PC-9 (cell line): ENCODE measurements around the gene BOLA1. TPM values are rescaled to one million over a fixed set of nuclear protein-coding genes. Genes with fewer than 3 reads are reported as not detected.
A peak's percentile ranks its signal among the peaks of the same experiment; 100 is the strongest.

ENCODE experiments used
- BruUV-seq: library from RNA; stranded (reverse); fragments of 400-500 nt; replicated peaks from 2 replicates; lab custom pipeline; 2021; lab: Mats Ljungman, UMichigan
- CTCF ChIA-PET: fragments of 300-600 bp; sonication (Branson Sonifier 250); formaldehyde crosslinking; loops from one replicate; lab custom pipeline; 2022; ENCODE audit warnings: antibody characterized with exemption; lab: Charles Lee
- POLR2A ChIA-PET: fragments of 300-600 bp; sonication (Branson Sonifier 250); formaldehyde crosslinking; loops from one replicate; lab custom pipeline; 2022; ENCODE audit warnings: antibody characterized with exemption; ENCODE audit not compliant: unreplicated experiment; lab: Charles Lee
- DNase-seq, 2 experiments: peaks; one replicate each; pipeline versions ENCODE4 v3.0.0 to v3.0.0-alpha.2; 2015 to 2022; ENCODE audit warnings: mixed read lengths in 1 of 2
- H2AFZ ChIP-seq: fragments of 200-600 bp; sonication (generic); 2 replicates; pipeline ENCODE4 v1.8.1; 2017; ENCODE audit warnings: antibody characterized with exemption
- H3F3A ChIP-seq: fragments of 200-600 bp; sonication (generic); 2 replicates; pipeline ENCODE4 v1.8.1; 2017; ENCODE audit warnings: antibody characterized with exemption, mild to moderate bottlenecking, low read depth; ENCODE audit not compliant: insufficient read depth
- H3K27ac ChIP-seq: fragments of 200-600 bp; sonication (generic); 2 replicates; pipeline ENCODE4 v1.6.1; 2016; ENCODE audit warnings: mixed run types
- H3K27me3 ChIP-seq: fragments of 200-600 bp; sonication (generic); 2 replicates; pipeline ENCODE4 v1.6.1; 2016; ENCODE audit warnings: low read depth, mixed run types; ENCODE audit not compliant: insufficient read depth
- H3K36me3 ChIP-seq: fragments of 200-600 bp; sonication (generic); 2 replicates; pipeline ENCODE4 v1.6.1; 2016; ENCODE audit warnings: low read depth, mixed run types
- H3K4me1 ChIP-seq: fragments of 200-600 bp; sonication (generic); replicated peaks from 2 replicates; pipeline ENCODE4 v1.6.1; 2016; ENCODE audit warnings: mixed run types; ENCODE audit not compliant: insufficient read depth
- H3K4me2 ChIP-seq: fragments of 200-600 bp; sonication (generic); 2 replicates; pipeline ENCODE4 v1.6.1; 2017; ENCODE audit warnings: mixed run types
- H3K4me3 ChIP-seq: fragments of 200-600 bp; sonication (generic); 2 replicates; pipeline ENCODE4 v1.6.1; 2016; ENCODE audit warnings: mixed run types
- H3K79me2 ChIP-seq: fragments of 200-600 bp; sonication (generic); 2 replicates; pipeline ENCODE4 v1.6.1; 2017; ENCODE audit warnings: low read depth, mixed run types
- H3K9me2 ChIP-seq: fragments of 200-600 bp; sonication (generic); 2 replicates; pipeline ENCODE4 v1.8.1; 2017; ENCODE audit warnings: mild to moderate bottlenecking; ENCODE audit not compliant: insufficient read depth
- H3K9me3 ChIP-seq: fragments of 200-600 bp; sonication (generic); 2 replicates; pipeline ENCODE4 v1.8.1; 2016; ENCODE audit warnings: low read depth; ENCODE audit not compliant: insufficient read depth
- H4K20me1 ChIP-seq: fragments of 200-600 bp; sonication (generic); 2 replicates; pipeline ENCODE4 v1.8.1; 2017; ENCODE audit not compliant: insufficient read depth
- EZH2 ChIP-seq: fragments of 200-600 bp; sonication (generic); IDR thresholded peaks from 2 replicates; pipeline ENCODE4 v1.8.0; 2017; ENCODE audit warnings: antibody characterized with exemption, low read depth
- intact Hi-C: fragments of 100-400 bp; cut with micrococcal nuclease; formaldehyde crosslinking; loops from one replicate; pipeline ENCODE4 v1.10.0; 2022; ENCODE audit not compliant: unreplicated experiment
- total RNA-seq: library from RNA; stranded (reverse); gene quantifications from 2 replicates; pipeline ENCODE4 v1.2.3, GENCODE V29; 2021
- TF ChIP-seq, protein P1 (sequence below): fragments of 200-600 bp; sonication (generic); conservative IDR thresholded peaks from 2 replicates; pipeline ENCODE4 v1.6.1; 2017; ENCODE audit warnings: mixed run types, antibody characterized with exemption, mild to moderate bottlenecking, moderate library complexity

BOLA1 gene
- total RNA-seq, 1 experiment from 2014 or later = 16.2 TPM

GRCh38 chr1:149888247-149888998, 10.9 kb upstream of the BOLA1 start:
- ChIA-PET CTCF (interaction anchor here (0.6 to 0.9 kb wide), 2 partner anchors 74 to 299 kb away, joined by 3 read pairs; no protein-coding TSS in a partner anchor), POLR2A (interaction anchor here (0.6 to 2.4 kb wide), 9 partner anchors 33 to 394 kb away, joined by 3 to 33 read pairs (median 7); partner anchors contain the start of genes CIART, OTUD7B and PLEKHO1)
- H4K20me1 ChIP-seq = no peaks in the 10 kb centered on the region
- H2AFZ ChIP-seq = peak overlapping the region; percentile 90
- H3K27me3 ChIP-seq = no peaks in the 10 kb centered on the region
- peaks cover 18% of the 10 kb centered on the region for H3K79me2 ChIP-seq
- TF ChIP-seq, protein P1, sequence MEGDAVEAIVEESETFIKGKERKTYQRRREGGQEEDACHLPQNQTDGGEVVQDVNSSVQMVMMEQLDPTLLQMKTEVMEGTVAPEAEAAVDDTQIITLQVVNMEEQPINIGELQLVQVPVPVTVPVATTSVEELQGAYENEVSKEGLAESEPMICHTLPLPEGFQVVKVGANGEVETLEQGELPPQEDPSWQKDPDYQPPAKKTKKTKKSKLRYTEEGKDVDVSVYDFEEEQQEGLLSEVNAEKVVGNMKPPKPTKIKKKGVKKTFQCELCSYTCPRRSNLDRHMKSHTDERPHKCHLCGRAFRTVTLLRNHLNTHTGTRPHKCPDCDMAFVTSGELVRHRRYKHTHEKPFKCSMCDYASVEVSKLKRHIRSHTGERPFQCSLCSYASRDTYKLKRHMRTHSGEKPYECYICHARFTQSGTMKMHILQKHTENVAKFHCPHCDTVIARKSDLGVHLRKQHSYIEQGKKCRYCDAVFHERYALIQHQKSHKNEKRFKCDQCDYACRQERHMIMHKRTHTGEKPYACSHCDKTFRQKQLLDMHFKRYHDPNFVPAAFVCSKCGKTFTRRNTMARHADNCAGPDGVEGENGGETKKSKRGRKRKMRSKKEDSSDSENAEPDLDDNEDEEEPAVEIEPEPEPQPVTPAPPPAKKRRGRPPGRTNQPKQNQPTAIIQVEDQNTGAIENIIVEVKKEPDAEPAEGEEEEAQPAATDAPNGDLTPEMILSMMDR = peak; percentile 74
- no peak for TF ChIP-seq EZH2
- TSS peak; percentile 40 for BruUV-seq
- H3K9me3 ChIP-seq = no peaks in the 10 kb centered on the region
- intact Hi-C loops = loop anchor here (1.0 to 10.0 kb wide), 4 partner anchors 51 to 276 kb away; no protein-coding TSS in a partner anchor
- H3F3A ChIP-seq = peaks cover 41% of the 10 kb centered on the region
- peak overlapping the region; percentile 79 for H3K4me3 ChIP-seq
- peaks cover 27% of the 10 kb centered on the region for H3K4me1 ChIP-seq
- H3K27ac ChIP-seq = peak overlapping the region; percentile 97
- no peaks in the 10 kb centered on the region for H3K9me2 ChIP-seq
- no peaks in the 10 kb centered on the region for H3K36me3 ChIP-seq
- peak; percentile 73 to 81 for DNase-seq
- H3K4me2 ChIP-seq = peak overlapping the region; percentile 94

DNA sequence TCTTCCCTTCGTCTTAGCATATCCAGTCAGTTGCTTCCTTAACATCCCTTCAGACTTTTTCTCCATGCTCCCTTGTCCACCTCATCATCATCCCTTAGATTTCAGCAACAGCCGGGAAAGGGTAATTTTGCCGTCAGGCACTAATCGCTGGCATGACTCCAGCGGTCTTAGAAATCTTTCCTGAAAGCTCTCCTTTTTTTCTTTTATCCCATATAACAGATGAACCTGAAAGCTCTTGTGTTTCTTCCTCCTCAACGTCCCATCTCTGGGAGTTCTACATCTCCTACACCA, 10.4 kb upstream of the BOLA1 start:
- Histone ChIP-seq H3K36me3 (no peaks in the 10 kb centered on the region), H3K9me2 (no peaks in the 10 kb centered on the region), H3F3A (peaks cover 41% of the 10 kb centered on the region), H3K4me1 (peaks cover 26% of the 10 kb centered on the region), H3K27ac (peak overlapping the region; percentile 97), H3K4me3 (peak overlapping the region; percentile 79), H3K79me2 (peaks cover 12% of the 10 kb centered on the region), H3K9me3 (no peaks in the 10 kb centered on the region), H2AFZ (peak overlapping the region; percentile 90), H4K20me1 (no peaks in the 10 kb centered on the region), H3K4me2 (peak overlapping the region; percentile 94), H3K27me3 (no peaks in the 10 kb centered on the region)
- CTCF ChIA-PET = no interaction called here
- POLR2A ChIA-PET = interaction anchor here (1.1 kb wide), 1 partner anchor 50 kb away, joined by 6 read pairs; no protein-coding TSS in a partner anchor
- DNase-seq = peak in 1 of 2 experiments; percentile 15
- intact Hi-C loops = loop anchor here (1.0 to 10.0 kb wide), 4 partner anchors 50 to 276 kb away; no protein-coding TSS in a partner anchor
- no TSS peak for BruUV-seq
- TF ChIP-seq EZH2 = no peak
- TF ChIP-seq, protein P1 = no peak

- intact Hi-C loops = no loop called here
- no peaks in the 10 kb centered on the region for H3K9me3 ChIP-seq
- peaks cover 14% of the 10 kb centered on the region for H3K4me1 ChIP-seq
- H2AFZ ChIP-seq = no peak overlapping the region
- H3K36me3 ChIP-seq = no peaks in the 10 kb centered on the region
- ChIA-PET POLR2A (no interaction called here), CTCF (no interaction called here)
- H3K4me2 ChIP-seq = no peak overlapping the region
- H3K4me3 ChIP-seq = no peak overlapping the region
- no peaks in the 10 kb centered on the region for H3K9me2 ChIP-seq
- peaks cover 8% of the 10 kb centered on the region; the same call in 1 of the 2 replicates for H3F3A ChIP-seq
- H3K27me3 ChIP-seq = no peaks in the 10 kb centered on the region
- BruUV-seq = no TSS peak
- 0 out of 2 replicates have a peak, but pooled peaks cover 3% of the 10 kb centered on the region for H4K20me1 ChIP-seq
- 0 out of 2 replicates have a peak, but pooled peaks cover 8% of the 10 kb centered on the region for H3K79me2 ChIP-seq
- DNase-seq = no peak
- no peak overlapping the region for H3K27ac ChIP-seq
- TF ChIP-seq EZH2 = no peak
- TF ChIP-seq, protein P1 = no peak
Measured at GRCh38 chr1:149896575-149896974, 2.8 kb upstream of the BOLA1 start.
